C4-2B (cell line): ENCODE measurements around the gene DPYSL5.

Experiments used
- ZFX ChIP-seq: fragments of 450-650 bp; IDR thresholded peaks from 2 replicates; pipeline ENCODE4 v1.6.1; 2017
- TF ChIP-seq, protein P1 (sequence below): fragments of 450-650 bp; conservative IDR thresholded peaks from 2 replicates; pipeline ENCODE4 v1.5.1; 2017; ENCODE audit warnings: mild to moderate bottlenecking

DNA sequence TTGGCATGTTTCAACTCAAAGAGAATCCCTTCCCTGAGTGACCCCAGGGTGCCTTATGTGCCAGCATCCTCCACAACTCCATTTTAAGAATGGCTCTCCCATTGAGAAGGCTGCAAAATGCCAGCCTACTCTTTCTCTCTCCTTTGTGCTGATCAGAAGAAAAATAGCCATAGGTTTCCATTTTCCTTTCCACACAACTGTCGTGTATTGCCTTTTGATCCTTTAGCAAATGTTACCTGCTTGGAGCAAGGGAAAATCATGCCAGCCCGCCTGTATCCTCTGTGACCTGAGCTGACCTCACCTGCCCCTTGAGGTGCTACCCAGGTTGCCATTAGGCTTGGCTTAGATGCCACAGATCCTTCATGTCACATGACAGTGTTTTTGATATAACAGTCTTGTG is 38.8 kb downstream of the DPYSL5 start:
- TF ChIP-seq, protein P1, sequence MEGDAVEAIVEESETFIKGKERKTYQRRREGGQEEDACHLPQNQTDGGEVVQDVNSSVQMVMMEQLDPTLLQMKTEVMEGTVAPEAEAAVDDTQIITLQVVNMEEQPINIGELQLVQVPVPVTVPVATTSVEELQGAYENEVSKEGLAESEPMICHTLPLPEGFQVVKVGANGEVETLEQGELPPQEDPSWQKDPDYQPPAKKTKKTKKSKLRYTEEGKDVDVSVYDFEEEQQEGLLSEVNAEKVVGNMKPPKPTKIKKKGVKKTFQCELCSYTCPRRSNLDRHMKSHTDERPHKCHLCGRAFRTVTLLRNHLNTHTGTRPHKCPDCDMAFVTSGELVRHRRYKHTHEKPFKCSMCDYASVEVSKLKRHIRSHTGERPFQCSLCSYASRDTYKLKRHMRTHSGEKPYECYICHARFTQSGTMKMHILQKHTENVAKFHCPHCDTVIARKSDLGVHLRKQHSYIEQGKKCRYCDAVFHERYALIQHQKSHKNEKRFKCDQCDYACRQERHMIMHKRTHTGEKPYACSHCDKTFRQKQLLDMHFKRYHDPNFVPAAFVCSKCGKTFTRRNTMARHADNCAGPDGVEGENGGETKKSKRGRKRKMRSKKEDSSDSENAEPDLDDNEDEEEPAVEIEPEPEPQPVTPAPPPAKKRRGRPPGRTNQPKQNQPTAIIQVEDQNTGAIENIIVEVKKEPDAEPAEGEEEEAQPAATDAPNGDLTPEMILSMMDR: no peak
- no peak for TF ChIP-seq ZFX
